HG03442 (cell line): Measurements from ENCODE around the gene COL17A1.

Source experiments
- ATAC-seq: cut with Tn5 transposase; IDR thresholded peaks from one replicate; pipeline ENCODE4 v1.9.1; 2021; ENCODE audit warnings: mild to moderate bottlenecking, moderate library complexity; ENCODE audit not compliant: unreplicated experiment

COL17A1 gene

GRCh38 chr10:104054430-104054829 is 31.2 kb downstream of the COL17A1 start:
- ATAC-seq: no peak

- no peak for ATAC-seq
These were observed 32.5 kb downstream of the COL17A1 start for GRCh38 chr10:104053201-104053600.

GRCh38 chr10:104052431-104052830 is 33.2 kb downstream of the COL17A1 start:
- no peak for ATAC-seq

GRCh38 chr10:104049504-104050250 is 36.0 kb downstream of the COL17A1 start:
- no peak for ATAC-seq

GRCh38 chr10:104046651-104047050 is 39.0 kb downstream of the COL17A1 start:
- ATAC-seq: no peak

- ATAC-seq: no peak
These were observed 40.3 kb downstream of the COL17A1 start for GRCh38 chr10:104045151-104046089.

GRCh38 chr10:104043854-104044253 is 41.8 kb downstream of the COL17A1 start:
- no peak for ATAC-seq

GRCh38 chr10:104043185-104043830 is 42.4 kb downstream of the COL17A1 start:
- no peak for ATAC-seq

GRCh38 chr10:104041891-104042535 is 43.7 kb downstream of the COL17A1 start:
- ATAC-seq: no peak

GRCh38 chr10:104040862-104041789 is 44.6 kb downstream of the COL17A1 start:
- ATAC-seq: no peak

- no peak for ATAC-seq
These were observed 45.3 kb downstream of the COL17A1 start for GRCh38 chr10:104040382-104040781.

GRCh38 chr10:104038958-104039752 is 46.5 kb downstream of the COL17A1 start:
- ATAC-seq: no peak

- ATAC-seq: no peak
These were observed 47.1 kb downstream of the COL17A1 start for GRCh38 chr10:104038537-104038936.

GRCh38 chr10:104037261-104037951 is 48.3 kb downstream of the COL17A1 start:
- no peak for ATAC-seq

GRCh38 chr10:104036518-104037260 is 49.0 kb downstream of the COL17A1 start:
- no peak for ATAC-seq

- ATAC-seq: no peak
These were observed 49.7 kb downstream of the COL17A1 start for GRCh38 chr10:104036069-104036384.

GRCh38 chr10:104035194-104036068 is 50.2 kb downstream of the COL17A1 start:
- no peak for ATAC-seq
